SW 1271 (cell line): ENCODE measurements around the gene MEGF9.
"Not testable (repeated sequence)": the region's sequence is repeated elsewhere in the genome, so short reads cannot be mapped to it uniquely, and the experiment has no call there.

ENCODE experiments used
- DNase-seq, 2 experiments: peaks; one replicate each; lab custom pipeline; 2025; lab: John Stamatoyannopoulos, UW

The MEGF9 gene

DNA sequence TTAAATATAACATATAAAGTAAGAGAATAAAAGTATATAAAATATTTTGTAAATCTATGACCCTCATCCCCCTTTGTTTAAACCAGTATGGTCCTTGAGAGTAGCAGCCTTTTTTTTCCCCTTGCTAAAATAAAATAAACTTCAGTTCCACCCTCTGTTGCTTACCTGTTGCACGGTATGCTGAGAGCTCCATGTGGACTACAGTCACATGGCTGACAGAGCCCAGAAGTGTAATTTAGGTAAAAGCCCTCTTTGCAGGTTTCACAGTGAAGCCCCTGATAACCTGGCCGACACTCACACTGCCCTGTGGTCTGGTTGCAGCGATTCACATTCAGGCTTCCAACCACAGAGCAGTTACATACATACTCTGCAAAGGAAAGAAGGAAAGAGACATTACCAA is 55.1 kb downstream of the MEGF9 start:
- DNase-seq = no peak

DNA sequence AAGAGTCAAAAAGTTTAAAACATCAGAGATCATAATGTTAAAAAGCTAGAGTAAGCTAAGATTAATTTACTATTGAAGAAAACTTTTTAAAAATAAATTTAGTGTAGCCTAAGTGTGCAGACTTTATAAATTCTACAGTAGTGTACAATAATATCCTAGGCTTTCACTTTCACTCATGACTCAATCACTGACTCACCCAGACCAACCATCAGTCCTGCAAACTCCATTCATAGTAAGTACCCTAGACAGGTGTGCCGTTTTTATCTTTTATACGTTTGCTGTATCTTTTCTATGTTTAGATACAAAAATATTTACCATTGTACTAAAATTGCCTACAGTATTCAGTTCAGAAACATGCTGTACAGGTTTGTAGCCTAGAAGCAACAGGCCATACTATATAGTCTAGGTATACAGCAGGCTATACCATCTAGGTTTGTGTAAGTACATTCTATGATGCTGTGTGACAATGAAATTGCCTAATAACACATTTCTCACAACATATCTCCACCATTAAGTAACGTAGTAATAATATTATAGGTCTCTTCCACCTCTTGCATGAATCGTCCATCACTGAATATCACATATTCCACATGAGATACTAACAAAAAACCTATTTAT is 59.2 kb downstream of the MEGF9 start:
- DNase-seq = no peak

DNA sequence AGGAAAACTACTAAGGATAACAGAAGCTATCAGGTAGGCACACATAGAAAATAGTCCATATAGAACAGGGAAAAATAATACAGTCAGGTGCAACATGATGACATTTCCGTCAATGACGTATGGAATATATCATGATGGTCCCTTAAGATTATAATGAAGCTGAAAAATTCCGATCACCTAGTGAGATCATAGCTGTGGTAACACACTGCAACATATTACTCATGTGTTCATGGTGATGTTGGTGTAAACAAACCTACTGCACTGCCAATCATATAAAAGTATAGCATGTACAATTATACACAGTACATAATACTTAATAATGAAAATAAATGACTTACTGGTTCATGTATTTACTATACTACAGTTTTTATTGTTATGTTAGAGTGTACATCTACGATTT is 60.0 kb downstream of the MEGF9 start:
- no peak for DNase-seq

DNA sequence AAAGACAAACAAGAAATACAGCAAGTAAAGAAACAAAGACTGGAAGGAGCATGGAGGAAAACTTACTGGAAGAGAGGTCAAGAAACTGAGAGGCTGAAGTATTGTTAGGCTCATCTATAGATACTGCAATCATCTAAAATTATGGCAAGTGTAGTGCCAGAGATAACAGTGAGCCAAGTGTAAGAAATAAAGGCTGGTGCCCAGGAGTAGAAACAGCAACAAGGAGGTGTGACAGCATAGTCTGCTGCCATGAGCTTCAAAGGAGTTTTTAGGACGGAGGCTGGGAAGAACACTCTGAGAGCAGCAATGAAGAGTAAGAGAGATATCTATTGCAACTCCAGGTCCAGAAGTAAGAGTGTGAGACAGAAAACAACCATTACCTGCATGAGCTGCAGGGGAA is 60.5 kb downstream of the MEGF9 start:
- DNase-seq = no peak

DNA sequence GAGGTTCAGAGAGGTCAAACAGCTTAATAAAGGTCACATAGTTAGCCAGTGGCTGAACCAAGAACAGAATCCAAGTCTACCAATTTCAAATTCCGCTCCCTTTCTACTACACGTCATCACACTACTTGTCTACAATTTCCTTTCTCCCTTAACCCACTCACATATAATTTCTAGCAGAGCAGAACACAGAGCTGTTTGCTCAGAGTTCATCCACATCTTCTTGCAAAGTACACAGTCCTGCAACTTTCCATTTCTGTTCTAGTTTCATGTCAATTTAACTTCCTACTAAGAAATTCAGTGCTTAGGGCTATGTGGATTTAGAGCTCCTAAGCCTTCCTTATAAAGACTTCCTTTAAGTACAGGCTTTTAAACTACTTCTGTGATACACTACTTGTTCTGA is 61.3 kb downstream of the MEGF9 start:
- no peak for DNase-seq

DNA sequence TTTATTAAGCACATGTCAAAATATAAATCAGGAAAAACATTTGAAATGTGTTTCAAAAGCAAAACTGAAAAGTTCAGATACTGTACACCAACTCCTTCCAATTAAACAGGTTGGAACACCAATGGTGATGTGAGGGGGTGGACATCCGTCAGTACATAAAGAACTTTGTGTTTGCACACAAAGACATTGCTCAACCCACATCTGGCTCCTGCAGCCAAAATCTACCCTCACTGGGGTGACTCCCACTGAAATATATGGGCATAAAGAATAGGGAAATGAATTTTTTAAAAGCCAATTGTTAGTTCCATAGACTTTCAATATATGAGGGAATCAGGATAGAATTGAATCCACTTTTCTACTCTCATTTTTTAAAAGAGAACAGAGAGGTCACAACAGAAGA is 63.9 kb downstream of the MEGF9 start:
- DNase-seq = no peak

DNA sequence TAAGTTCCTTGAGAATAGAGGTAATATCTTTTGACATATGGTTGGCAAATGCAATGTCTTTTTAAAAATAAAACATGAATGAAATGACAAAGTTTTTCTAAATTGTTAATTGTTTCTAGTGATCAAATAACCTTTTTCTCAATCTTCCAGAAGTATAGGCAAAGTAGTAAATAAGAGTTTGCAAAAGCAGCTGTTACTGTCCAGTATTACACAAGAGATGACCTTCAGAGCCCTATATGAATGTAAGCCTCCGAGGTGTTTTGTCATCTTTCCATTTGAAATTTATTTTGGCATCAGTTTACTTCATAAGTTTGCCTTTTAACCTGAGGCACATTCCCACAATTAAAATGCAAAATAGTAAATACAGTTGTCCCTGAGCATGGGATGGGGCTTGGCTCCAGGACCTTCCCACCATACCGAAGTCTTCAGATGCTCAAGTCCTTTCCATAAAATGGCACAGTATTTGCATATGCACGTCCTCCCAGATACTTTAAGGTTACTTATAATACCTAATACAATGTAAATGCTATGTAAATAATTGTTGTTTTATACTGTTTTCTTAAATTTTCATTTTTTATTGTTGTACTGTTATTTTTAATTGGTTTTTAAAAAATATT is 65.6 kb downstream of the MEGF9 start:
- no peak for DNase-seq

DNA sequence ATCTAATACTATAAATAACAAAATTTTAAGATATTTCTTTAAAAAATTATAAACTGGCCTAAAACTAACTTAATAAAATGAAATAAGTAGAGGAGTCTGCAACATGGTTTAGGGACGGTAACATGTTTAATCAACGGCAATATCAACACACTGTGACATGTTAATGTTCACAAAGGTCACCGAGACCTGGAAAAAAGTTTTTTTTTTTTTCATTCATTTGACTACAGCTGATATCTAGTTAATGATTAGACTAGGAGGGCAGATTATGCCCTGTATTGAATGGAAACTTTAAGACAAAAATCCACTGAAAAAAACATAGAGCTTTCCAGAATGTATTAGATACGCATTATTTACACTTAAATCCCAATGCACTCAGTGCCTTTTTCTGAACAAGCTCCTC is 67.3 kb downstream of the MEGF9 start:
- no peak for DNase-seq

DNA sequence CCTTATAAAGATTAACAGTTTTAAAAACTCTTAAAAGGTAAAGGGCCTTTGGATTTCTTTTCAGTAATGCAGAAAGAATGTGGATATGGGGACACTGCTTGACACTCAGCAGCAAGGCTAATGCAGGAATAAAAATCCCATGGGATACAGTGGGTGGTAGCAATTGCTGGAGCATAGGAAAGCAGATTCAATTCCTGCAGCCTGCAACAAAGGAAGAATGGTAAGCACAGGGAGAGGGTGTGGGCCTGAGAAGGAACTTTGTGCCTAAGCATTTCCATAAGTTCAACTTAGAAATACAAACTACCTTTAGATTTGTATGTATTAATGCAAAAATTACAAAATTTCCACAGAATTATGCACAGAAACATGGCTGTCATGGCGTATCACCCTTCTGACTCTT is 68.5 kb downstream of the MEGF9 start:
- DNase-seq = no peak

DNA sequence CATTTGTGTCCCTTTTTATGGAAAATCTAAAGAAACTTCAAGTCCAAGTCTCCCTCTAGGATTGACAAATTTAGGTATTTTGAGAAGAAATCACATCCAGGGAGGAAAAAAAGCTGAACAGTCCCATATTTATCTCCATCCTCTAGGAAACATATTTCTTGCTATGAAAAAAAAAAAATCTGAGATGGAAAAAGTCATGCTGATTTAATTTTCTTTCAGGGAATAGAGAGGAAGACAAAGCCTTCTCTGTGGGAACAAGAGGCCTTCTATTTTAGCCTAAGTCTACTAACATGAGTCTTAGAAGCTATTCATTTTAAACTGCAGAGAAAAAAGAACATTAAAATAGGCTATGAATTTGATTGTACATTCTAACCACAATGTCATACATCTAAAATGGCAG is 71.2 kb downstream of the MEGF9 start:
- no peak for DNase-seq

DNA sequence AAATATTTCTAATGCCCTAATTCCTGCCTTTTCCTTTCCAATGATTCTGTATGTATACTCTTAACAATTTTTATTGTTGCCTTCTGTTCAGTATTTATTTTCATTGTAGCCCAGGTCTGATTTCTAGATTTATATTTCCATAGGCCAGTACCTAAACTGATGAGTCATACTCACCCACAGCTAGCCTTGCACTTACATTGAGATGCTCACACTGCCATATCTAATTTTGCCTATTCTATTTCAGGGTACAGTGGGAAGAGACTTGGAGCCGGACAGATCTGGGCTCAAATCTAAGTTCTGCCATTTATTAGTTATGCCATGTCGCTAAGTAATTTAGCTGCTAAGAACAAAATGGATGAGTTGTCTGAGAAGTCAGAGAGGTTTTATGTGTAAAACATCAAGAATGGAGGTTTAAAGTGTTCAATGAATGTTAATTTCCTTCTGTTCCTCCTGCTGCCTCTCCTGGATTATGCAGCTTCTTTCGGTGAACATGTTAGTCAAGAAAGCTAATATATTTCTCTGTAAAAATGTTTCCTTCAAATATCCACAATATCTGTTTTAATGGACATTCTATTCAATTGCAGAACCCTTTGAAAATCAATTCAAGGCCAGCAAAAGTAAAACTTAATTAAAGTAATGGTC is 72.0 kb downstream of the MEGF9 start:
- no peak for DNase-seq

DNA sequence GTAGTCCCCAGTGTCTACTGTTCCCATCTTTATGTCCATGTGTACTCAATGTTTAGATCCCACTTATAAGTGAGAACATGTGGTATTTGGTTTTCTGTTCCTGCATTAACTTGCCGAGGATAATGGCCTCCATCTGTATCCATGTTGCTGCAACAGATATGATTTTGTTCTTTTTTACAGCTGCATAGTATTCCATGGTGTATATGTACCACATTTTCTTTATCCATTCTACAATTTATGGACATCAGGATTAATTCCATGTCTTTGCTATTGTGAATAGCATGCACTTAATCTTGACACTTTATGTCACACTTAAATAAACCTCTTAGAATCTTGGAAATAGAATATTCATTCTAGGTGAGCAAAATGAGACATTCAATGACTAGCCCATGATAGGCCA is 73.4 kb downstream of the MEGF9 start:
- DNase-seq = not testable (repeated sequence)

DNA sequence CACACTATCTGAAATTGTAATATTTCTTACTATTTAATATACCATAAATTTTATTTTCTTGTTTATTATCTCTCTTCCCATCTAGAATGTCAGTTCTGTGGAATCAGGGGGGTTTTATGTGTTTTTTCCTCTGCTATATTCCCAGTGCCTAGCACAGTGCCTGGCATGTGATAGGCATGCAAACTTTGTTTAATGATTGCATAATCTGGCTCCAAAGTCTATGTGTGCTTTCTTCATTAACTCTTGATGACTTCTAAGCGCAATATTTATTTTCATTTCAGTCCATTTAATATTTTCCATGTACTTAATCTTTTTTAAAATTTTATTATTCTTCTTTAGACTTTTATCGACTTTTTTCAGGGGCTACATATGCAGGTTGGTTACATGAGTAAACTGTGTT is 73.9 kb downstream of the MEGF9 start:
- DNase-seq = no peak

DNA sequence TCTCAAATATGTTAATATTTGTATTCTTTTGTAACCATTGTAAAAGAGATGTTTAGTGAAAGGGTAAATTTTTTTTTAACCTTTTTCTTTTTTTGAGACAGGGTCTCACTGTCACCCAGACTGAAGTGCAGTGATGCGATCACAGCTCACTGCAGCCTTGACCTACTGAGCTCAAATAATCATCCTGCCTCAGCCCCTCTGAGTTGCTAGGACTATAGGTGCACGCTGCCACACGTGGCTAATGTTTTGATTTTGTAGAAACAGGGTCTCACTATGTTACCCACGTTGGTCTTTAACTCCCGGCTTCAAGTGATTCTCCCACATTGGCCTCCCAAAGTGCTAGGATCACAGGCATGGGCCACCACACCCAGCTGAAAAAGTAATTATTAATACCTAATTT is 76.4 kb downstream of the MEGF9 start:
- no peak for DNase-seq

DNA sequence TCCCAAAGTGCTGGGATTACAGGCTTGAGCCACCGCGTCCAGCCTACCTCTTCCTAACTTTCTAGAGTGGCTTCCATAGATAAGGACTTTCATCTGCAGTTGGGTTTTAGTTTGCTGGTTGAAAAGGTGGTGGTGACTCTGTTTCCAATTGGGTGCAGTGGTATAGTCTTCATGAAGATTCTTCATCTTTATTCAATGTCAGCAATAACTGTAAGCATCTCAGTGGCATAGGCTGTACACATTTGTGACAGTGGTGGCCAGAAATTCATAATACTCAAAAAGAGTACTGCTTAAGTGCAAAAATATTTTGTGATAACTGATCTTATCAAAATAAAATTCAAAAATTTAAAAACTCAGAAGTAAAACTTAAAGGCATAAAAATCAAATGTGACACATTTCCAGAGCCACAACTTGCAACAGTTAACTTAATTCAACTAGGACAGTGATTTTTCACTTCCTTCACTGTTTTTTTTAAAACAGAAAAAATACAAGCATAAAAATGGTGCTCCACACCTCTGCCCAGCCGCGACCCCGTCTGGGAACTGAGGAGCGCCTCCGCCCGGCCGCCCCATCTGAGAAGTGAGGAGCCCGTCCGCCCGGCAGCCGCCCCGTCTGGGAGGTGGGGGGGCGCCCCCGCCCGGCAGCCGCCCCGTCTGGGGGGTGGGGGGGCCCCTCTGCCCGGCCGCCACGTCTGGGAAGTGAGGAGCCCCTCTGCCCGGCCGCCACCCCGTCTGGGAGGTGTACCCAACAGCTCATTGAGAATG is 77.9 kb downstream of the MEGF9 start:
- DNase-seq = no peak

DNA sequence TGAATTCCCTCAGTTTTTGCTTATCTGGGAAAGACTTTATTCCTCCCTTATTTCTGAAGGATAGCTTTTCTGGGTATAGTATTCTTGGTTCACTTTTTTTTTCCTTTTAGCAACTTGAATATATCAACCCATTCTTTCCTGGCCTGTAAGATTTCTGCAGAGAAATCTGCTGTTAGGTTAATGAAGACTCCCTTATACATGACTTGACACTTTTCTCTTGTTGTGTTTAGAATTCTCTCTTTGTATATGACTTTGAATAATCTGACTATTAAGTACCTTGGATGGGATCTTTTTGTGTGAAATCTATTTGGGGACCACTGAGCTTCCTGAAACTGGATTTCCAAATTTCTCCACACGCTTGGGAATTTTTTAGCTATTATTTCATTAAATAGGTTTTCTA is 79.3 kb downstream of the MEGF9 start:
- no peak for DNase-seq

DNA sequence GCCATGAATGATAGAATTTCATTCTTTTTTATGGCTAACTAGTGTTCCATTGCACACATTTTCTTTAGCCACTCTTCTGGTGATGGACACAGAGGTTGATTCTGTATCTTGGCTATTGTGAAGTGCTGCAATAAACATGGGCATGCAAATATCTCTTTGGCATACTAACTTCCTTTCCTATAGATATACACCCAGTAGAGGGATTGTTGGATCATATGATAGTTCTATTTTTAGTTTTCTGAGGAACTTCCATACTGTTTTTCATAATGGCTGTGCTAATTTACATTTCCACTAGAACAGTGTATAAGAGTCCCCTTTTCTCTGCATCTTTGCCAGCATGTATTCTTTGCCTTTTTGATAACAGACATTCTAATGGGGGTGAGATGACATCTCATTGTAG is 83.9 kb downstream of the MEGF9 start:
- DNase-seq = no peak

DNA sequence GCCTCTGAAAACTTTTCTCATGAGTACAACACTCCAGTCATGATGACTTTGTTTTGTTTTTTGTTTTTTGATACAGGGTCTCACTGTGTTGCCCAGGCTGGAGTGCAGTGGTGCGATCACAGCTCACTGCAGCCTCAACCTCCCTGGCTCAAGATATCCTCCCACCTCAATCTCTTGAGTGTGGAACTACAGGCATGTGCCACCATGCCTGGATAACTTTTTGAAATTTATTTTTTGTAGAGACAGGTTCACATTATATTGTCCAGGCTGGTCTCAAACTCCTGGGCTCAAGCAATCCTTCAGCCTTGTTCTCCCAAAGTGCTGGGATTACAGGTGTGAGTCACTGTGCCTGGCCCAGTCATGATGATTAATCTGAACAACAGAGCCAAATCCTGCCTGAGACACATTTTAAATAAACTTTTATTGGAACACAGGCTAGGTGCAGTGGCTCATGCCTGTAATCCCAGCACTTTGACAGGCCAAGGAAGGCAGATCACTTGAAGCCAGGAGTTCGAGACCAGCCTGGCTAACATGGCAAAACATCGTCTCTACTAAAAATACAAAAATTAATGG is 85.3 kb downstream of the MEGF9 start:
- peak in 1 of 2 experiments; percentile 15 for DNase-seq

DNA sequence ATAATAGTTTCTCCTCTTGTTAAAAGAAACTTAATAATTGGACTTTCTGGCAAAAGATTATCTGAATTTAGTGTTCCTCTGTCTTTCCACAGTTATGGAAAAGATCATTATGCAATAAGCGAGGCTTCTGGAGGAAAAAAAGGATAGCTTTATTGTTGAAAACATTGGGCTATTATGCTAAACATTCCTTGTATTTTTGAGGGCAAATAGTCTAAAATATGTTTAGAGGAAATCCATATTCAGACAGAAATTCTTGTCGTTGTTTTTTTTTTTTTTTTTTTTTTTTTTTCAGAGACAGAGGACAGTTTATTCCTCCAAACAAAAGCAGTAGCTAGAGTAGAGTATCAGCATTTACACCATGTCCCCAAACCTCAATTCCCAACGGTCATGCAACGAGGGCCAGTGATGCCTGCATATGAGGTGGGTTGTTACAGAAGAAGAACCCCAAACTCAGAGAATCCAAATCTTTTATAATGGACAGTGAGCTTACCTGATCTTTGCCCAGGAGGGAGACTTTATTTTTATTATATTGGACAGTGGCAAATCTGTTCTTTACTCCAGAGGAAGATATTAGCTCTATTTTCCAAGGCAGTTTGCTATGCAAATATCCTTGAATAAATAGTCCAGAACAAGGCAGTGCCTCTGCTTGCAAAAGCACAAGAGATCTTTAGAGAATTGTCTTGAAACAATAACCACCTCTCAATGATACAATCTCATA is 85.9 kb downstream of the MEGF9 start:
- DNase-seq = no peak

DNA sequence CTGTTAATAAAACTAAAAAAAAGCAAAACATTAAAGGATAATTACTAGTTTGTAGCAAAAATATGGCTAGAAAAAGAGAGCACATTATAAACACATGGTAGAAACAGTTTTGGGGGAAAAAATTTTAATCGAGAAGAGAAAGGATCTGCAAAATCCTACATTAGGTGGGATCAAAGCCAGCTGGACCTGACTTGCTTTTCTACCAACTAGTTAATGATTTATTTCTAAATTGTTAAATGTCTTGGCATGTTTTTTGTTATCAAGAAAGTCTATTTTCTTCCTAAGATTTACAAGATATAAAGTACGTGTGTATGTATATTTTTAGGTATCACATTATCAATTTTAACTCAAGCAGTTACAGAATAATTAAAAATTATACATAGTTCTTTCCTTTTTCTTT is 87.2 kb downstream of the MEGF9 start:
- no peak for DNase-seq

DNA sequence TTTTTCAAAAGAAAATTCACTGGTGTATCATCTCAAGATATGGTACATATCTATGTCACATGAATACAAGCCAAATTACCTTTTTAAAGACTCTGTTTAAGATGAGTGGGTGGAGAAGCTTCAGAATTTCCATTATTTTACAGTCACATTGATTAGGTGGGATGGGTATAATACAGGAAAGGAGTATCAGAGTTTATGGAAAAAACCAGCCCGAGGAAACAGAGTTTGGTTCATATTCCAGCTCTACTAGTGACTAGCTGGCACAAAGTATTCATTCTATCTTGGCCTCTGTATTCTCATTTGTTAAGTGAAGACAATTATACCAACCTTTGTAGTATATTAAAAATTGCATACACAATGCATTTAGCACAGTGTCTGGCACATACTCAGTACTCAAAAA is 87.8 kb downstream of the MEGF9 start:
- DNase-seq = no peak

DNA sequence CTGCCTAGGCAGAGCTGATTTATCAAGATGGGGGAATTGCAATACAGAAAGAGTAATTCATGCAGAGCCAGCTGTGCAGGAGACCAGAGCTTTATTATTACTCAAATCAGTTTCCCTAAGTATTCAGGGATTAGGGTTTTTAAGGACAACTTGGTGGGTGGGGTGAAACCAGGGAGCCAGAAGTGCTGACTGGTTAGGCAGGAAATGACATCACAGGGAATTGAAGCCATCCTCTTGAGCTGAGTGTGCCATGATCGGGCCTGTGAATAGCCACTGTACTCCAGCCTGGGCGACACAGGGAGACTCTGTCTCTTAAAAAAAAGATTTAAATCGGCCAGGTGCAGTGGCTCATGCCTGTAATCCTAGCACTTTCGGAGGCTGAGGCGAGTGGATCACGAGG is 89.0 kb downstream of the MEGF9 start:
- no peak for DNase-seq
